Adrenal gland (tissue), 12 donors: ENCODE data around the gene NFYC. TPM values are rescaled to one million over a fixed set of nuclear protein-coding genes. Genes with fewer than 3 reads are reported as not detected.

Experiments
- DNase-seq, 7 donors: peaks; one replicate each; pipeline ENCODE4 v3.0.0-alpha.2; 2019 to 2020
- H3K27ac ChIP-seq, 5 donors: fragments of 200-600 bp; sonication (generic) in 4 of 5; 1 replicate in 3 of 5; 2 replicates in 2 of 5; pipeline versions ENCODE4 v1.5.1 to v1.8.0; 2016 to 2020; ENCODE audit warnings: mild to moderate bottlenecking in 1 of 5
- H3K27me3 ChIP-seq: fragments of 200-600 bp; 2 replicates; pipeline ENCODE4 v1.8.0; 2021
- H3K36me3 ChIP-seq, 2 donors: fragments of 200-600 bp; replicated peaks in 1 of 2; 1 replicate in 1 of 2; 2 replicates in 1 of 2; pipeline versions ENCODE4 v1.5.1 to v1.8.0; 2018 to 2022
- H3K4me1 ChIP-seq, 2 donors: fragments of 200-600 bp; replicated peaks in 1 of 2; 1 replicate in 1 of 2; 2 replicates in 1 of 2; pipeline versions ENCODE4 v1.5.1 to v1.8.0; 2018 to 2021
- H3K4me3 ChIP-seq, 4 donors: fragments of 200-600 bp; sonication (generic) in 3 of 4; one replicate each; pipeline ENCODE4 v1.5.1; 2016 to 2018
- H3K9me3 ChIP-seq, 3 donors: fragments of 200-600 bp; sonication (generic) in 1 of 3; replicated peaks in 1 of 3; 1 replicate in 2 of 3; 2 replicates in 1 of 3; pipeline versions ENCODE4 v1.5.1 to v1.8.0; 2016 to 2021
- CTCF ChIP-seq, 6 experiments: fragments of 450-650 bp in 4 of 6; fragments of 200-600 bp in 2 of 6; sonication (generic) in 1 of 6; IDR thresholded peaks; 1 replicate in 5 of 6; 2 replicates in 1 of 6; pipeline versions ENCODE4 v1.5.1 to v1.8.0; 2016 to 2021; ENCODE audit warnings: antibody characterized with exemption in 6 of 6, mild to moderate bottlenecking in 2 of 6, moderate library complexity in 1 of 6
- POLR2A ChIP-seq, 2 donors: fragments of 450-650 bp; IDR thresholded peaks; one replicate each; pipeline ENCODE4 v1.6.1; 2017; ENCODE audit warnings: antibody characterized with exemption in 2 of 2, mild to moderate bottlenecking in 2 of 2, moderate library complexity in 1 of 2
- WGBS, 4 donors: extraction: QIAGEN DNeasy Blood & Tissue Kit in 2 of 4; methylation state at CpG; one replicate each; pipeline versions ENCODE4 v1.1.5 to v1.1.7; 2013 to 2017; 5-methylcytosine and 5-hydroxymethylcytosine counted together
- intact Hi-C, 2 donors: fragments of 100-400 bp; cut with DNase I; formaldehyde crosslinking; loops; one replicate each; pipeline versions ENCODE4 v1.14.1 to v1.15.0; 2022 to 2023
- polyA plus RNA-seq, 3 donors: library from polyadenylated mRNA; stranded (reverse); fragments of 200-250 nt in 2 of 3; fragments of 350-450 nt in 1 of 3; fragmentation: Illumina TruSeq in 1 of 3; extraction: RNeasy Lipid Tissue Mini Kit (QIAGEN cat#74804) in 1 of 3; gene quantifications; one replicate each; pipeline ENCODE4 v1.2.3, GENCODE V29; 2013 to 2014
- total RNA-seq, 9 donors: library from RNA; depleted of rRNA in 4 of 9; stranded (reverse); fragments of >200 nt in 4 of 9; fragments of 120-200 nt in 1 of 9; fragmentation: NEBNext Ultra II Directional in 1 of 9; extraction: Animal tissue kit (Norgen Biotek cat#: 25700) in 1 of 9; gene quantifications; one replicate each; pipeline versions ENCODE4 v1.1.0 to v1.2.4, GENCODE V29; 2013 to 2023
- donor health status: healthy with polysubstance abuse.
- donor health status: Bipolar disorder and iron deficiency.
- donor health status: DM: yes; HTN: yes; CAD: no.
- donor health status: DM: no; HTN: no; CAD: no.
- donor health status: DM: no; HTN: no; CAD: no.
- donor health status: DM: yes; HTN: yes; CAD: no.

NFYC gene
- total and polyA plus RNA-seq, 12 donors = 35.9 to 73.8 (median 51.2) TPM

DNA sequence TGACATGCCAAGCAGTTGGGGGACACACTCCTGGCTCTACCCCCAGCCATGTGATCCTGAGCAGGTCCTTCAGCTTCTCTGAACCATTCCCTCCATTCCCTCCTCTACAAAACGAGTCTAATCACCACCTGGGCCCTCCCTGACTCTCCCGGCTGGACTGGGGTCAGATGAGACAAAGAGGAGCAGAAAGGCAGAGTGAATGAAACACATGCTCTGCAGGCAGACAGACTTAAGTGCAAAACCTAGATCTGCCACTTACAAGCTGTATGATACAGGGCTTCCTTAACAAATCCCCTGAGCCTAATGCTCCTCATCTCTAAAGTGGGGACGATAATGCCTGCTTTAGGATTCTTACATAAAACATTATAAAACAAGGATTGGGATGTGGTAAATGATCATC lies 43.3 kb upstream of the NFYC start:
- no peaks in the 10 kb centered on the region for H3K9me3 ChIP-seq
- intact Hi-C loops = no loop called here
- H3K27ac ChIP-seq = no peak overlapping the region
- no peak overlapping the region for H3K4me3 ChIP-seq
- TF ChIP-seq CTCF (IDR thresholded peaks at IDR 0.05) (no peak), POLR2A (IDR thresholded peaks at IDR 0.05) (no peak)
- no peaks in the 10 kb centered on the region for H3K27me3 ChIP-seq
- H3K4me1 ChIP-seq = no peaks in the 10 kb centered on the region
- DNase-seq = no peak
- 77 to 89% (median 88%) methylated on average over 3 of the region's 3 CpGs for WGBS, 4 donors
- no peaks in the 10 kb centered on the region for H3K36me3 ChIP-seq

- no peaks in the 10 kb centered on the region for H3K9me3 ChIP-seq
- intact Hi-C loops = no loop called here
- H3K4me1 ChIP-seq = no peaks in the 10 kb centered on the region
- H3K27ac ChIP-seq = peak overlapping the region in 1 of 5 donors; percentile 47
- 81 to 91% (median 85%) methylated on average over 13 to 15 of the region's 15 CpGs for WGBS, 4 donors
- no peak overlapping the region for H3K4me3 ChIP-seq
- DNase-seq = no peak
- no peaks in the 10 kb centered on the region for H3K27me3 ChIP-seq
- TF ChIP-seq CTCF (IDR thresholded peaks at IDR 0.05) (no peak), POLR2A (IDR thresholded peaks at IDR 0.05) (no peak)
- no peaks in the 10 kb centered on the region for H3K36me3 ChIP-seq
These were observed 42.4 kb upstream of the NFYC start for GRCh38 chr1:40648928-40649591.

DNA sequence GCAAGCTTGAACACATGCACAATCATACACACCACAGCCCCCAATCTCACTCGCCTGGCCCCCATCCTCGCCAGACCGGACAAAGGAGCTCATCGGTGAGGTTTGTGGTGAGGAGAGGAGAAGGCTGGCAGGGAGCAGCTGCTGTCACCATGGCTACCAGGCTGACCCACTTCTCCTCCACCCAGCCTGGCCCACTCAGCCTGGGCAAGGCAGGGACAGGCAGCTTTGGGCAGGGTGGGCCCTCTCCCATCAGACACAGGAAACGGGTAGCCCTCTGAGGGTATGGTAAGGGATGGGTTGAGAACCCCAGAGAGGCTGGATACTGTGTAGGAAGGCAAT lies 41.9 kb upstream of the NFYC start:
- Histone ChIP-seq H3K9me3 (no peaks in the 10 kb centered on the region), H3K4me1 (no peaks in the 10 kb centered on the region), H3K27ac (peak overlapping the region in 2 of 5 donors; percentile 10 to 47), H3K27me3 (no peaks in the 10 kb centered on the region), H3K36me3 (no peaks in the 10 kb centered on the region), H3K4me3 (no peak overlapping the region)
- no peak for DNase-seq
- intact Hi-C loops = no loop called here
- TF ChIP-seq CTCF (IDR thresholded peaks at IDR 0.05) = no peak
- TF ChIP-seq POLR2A (IDR thresholded peaks at IDR 0.05) = no peak
- WGBS, 4 donors = 38 to 83% (median 65%) methylated on average over 1 to 5 of the region's 5 CpGs

- 25 to 80% (median 62%) methylated on average over 1 to 4 of the region's 4 CpGs for WGBS, 4 donors
- intact Hi-C loops = no loop called here
- H3K27ac ChIP-seq = peak overlapping the region in 2 of 5 donors; percentile 10 to 47
- no peaks in the 10 kb centered on the region for H3K27me3 ChIP-seq
- no peaks in the 10 kb centered on the region for H3K9me3 ChIP-seq
- DNase-seq = peak in 3 of 7 donors; percentile 21 to 68 (median 46)
- no peaks in the 10 kb centered on the region for H3K36me3 ChIP-seq
- no peaks in the 10 kb centered on the region for H3K4me1 ChIP-seq
- TF ChIP-seq POLR2A (IDR thresholded peaks at IDR 0.05) = no peak
- peak in 1 of 6 experiments; percentile 35 for TF ChIP-seq CTCF (IDR thresholded peaks at IDR 0.05)
- H3K4me3 ChIP-seq = no peak overlapping the region
These were observed 41.4 kb upstream of the NFYC start for GRCh38 chr1:40650075-40650474.
